ENCODE results near the gene CFB.

CFB gene

DNA sequence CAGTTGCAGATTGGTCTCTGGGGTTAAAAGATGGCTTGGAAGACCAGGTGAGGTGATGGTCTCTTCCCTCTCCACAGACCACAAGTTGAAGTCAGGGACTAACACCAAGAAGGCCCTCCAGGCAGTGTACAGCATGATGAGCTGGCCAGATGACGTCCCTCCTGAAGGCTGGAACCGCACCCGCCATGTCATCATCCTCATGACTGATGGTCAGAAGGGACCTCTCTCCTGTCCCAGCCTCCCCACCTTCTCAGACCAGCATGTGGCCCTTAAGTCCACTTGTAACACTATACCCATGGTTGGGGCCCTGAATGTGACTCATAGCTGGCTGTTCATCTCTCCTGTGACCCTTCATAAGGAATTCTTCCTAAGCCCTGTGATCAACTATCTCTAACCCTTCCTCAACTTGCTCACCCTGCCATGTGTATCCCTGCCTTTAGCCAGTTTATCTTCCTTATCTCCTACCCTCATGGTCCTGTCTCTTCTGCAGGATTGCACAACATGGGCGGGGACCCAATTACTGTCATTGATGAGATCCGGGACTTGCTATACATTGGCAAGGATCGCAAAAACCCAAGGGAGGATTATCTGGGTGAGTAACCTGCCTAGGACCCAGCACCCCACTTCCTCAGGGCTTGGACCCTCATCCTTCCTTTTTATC lies 3.0 kb downstream of the CFB start:
- H3K4me3 ChIP-seq (ENCODE audit: control insufficient read depth, low read depth, low read length), result no peak overlapping the region
- DNase-seq (ENCODE audit: low read depth), result peak; percentile 86
- TF ChIP-seq, protein P1, sequence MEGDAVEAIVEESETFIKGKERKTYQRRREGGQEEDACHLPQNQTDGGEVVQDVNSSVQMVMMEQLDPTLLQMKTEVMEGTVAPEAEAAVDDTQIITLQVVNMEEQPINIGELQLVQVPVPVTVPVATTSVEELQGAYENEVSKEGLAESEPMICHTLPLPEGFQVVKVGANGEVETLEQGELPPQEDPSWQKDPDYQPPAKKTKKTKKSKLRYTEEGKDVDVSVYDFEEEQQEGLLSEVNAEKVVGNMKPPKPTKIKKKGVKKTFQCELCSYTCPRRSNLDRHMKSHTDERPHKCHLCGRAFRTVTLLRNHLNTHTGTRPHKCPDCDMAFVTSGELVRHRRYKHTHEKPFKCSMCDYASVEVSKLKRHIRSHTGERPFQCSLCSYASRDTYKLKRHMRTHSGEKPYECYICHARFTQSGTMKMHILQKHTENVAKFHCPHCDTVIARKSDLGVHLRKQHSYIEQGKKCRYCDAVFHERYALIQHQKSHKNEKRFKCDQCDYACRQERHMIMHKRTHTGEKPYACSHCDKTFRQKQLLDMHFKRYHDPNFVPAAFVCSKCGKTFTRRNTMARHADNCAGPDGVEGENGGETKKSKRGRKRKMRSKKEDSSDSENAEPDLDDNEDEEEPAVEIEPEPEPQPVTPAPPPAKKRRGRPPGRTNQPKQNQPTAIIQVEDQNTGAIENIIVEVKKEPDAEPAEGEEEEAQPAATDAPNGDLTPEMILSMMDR (conservative IDR thresholded peaks at IDR 0.05; ENCODE audit: control insufficient read depth, insufficient read depth, low read depth, low read length), result no peak

DNA sequence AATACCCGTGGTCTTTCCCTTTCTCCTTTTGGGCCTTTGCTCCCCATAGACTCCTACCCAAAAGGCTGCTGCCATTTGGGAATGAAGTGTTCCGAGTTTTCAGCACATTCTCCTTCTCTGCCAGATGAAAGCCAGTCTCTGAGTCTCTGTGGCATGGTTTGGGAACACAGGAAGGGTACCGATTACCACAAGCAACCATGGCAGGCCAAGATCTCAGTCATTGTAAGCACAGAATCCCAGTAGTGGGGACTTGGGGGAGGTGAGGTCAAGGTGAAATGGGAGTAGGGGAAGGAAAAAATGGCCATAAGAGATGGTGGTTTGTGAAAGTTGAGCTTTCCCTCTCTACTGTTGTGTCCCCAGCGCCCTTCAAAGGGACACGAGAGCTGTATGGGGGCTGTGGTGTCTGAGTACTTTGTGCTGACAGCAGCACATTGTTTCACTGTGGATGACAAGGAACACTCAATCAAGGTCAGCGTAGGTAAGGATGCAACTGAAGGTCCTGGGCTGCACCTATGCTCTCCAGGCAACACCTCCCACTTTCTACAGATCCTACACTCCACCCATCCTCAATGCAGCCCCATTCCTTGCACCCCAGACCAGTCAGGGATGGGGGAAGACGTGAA lies 4.1 kb downstream of the CFB start:
- DNase-seq (ENCODE audit: low read depth), result no peak

DNA sequence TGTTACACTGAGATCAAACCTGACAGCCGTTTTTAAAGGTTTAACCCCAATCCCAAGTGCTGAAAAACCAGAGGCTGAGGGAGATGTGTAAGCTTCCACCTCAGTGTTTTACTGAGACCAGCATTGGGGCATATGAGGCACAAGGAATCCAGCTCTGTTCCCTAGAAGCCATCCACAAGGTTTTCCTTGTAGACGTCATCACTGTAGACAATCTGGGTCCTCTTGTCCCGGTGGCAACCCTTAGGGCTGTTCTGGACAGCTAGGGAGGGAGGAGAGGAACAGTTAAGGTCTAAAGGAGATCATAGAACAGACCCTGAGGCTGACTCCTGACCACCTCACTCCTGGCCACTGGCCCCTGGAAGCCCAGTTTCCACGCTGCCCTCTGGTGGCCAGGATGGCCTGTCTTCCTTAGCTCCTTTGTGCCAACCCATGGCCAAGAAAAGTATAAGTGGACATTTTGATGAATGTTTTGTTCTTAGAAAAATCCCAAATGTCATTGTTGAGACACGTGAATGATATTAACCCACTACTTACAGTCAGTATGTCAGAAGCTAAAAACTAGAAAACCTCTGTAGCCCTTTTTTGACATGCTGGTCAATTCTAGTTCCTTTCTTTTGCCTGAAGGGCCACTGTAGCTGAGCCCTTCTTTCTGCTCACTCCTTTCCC lies 6.4 kb downstream of the CFB start:
- peak; percentile 74 for DNase-seq (ENCODE audit: low read depth)
- TF ChIP-seq, protein P1 (conservative IDR thresholded peaks at IDR 0.05; ENCODE audit: control insufficient read depth, insufficient read depth, low read depth, low read length), result peak; percentile 92
- H3K4me3 ChIP-seq (ENCODE audit: control insufficient read depth, low read depth, low read length), result no peak overlapping the region

More for the DNA sequence above, 4.1 kb downstream of the CFB start:
- H3K4me3 ChIP-seq (ENCODE audit: control insufficient read depth, low read depth, low read length), result no peak overlapping the region
- TF ChIP-seq, protein P1 (conservative IDR thresholded peaks at IDR 0.05; ENCODE audit: control insufficient read depth, insufficient read depth, low read depth, low read length), result no peak

DNA sequence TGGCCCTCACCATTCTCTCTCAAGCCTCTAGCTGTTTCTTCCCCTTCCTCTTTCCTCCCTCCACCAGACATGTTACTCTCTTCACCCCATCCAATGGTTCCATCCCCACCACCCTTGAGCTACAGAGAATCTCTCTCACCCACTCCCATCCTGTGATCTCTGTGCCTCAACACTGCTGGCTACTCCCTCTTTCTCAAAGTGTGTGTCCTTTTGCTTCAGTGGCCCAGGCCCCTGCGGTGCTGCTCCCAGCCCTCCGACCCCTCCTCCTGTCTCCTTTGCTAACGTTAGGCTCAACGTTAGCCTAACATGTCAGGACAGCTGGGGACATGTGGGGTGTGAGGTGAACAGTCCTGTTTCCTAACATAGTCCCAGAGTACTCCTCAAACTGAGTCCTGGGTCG lies 7.0 kb downstream of the CFB start:
- DNase-seq (ENCODE audit: low read depth), result no peak
- H3K4me3 ChIP-seq (ENCODE audit: control insufficient read depth, low read depth, low read length), result no peak overlapping the region
- TF ChIP-seq, protein P1 (conservative IDR thresholded peaks at IDR 0.05; ENCODE audit: control insufficient read depth, insufficient read depth, low read depth, low read length), result no peak

DNA sequence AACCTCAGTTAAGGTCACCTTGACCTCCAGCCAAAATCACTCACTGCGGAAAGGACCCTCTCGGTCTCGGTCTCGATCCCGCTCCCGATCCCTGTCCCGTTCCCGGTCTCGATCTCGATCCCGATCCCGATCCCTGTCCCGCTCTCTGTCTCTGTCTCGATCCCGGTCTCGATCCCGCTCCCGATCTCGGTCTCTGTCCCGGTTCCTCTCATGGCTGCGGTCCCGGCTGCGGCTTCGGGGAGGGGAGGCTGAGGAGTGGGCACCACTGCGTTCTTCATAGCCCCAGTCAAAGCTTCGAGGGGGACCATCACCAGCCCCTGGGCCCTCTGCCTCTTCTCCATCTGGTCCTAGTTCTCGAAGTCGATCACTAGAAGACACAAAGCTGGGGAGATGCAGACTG lies 8.6 kb downstream of the CFB start:
- H3K4me3 ChIP-seq (ENCODE audit: control insufficient read depth, low read depth, low read length), result no peak overlapping the region
- TF ChIP-seq, protein P1 (conservative IDR thresholded peaks at IDR 0.05; ENCODE audit: control insufficient read depth, insufficient read depth, low read depth, low read length), result no peak

DNA sequence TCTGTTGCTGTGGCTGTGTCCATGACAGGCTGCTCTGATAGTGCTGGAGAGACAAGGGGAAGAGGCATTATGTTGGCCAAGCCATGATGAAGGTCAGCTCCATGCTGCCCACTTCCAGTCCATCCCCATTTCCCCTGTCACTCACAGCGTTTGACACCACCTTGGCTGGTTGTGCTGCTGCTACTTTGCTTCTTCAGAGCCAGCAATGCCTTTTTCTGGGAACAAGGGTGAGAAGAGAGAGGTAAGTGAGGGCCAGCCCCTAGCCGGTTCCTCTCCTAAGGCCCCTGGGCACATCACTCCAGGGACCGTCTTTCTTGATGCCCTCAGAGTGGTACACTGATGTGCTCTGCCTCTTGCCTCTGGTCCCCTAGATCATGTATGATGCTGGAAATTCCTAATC lies 10.9 kb downstream of the CFB start:
- TF ChIP-seq, protein P1 (conservative IDR thresholded peaks at IDR 0.05; ENCODE audit: control insufficient read depth, insufficient read depth, low read depth, low read length), result no peak
- no peak overlapping the region for H3K4me3 ChIP-seq (ENCODE audit: control insufficient read depth, low read depth, low read length)
- no peak for DNase-seq (ENCODE audit: low read depth)

More for the DNA sequence above, 8.6 kb downstream of the CFB start:
- DNase-seq (ENCODE audit: low read depth), result no peak
